Ascending aorta (tissue), 2 donors: Measurements from ENCODE around the gene MBD4. TPM values are rescaled to one million over a fixed set of nuclear protein-coding genes. Genes with fewer than 3 reads are reported as not detected.

Source experiments
- DNase-seq, 2 donors: peaks; one replicate each; pipeline ENCODE4 v3.0.0-alpha.2; 2019; ENCODE audit warnings: low spot score in 2 of 2
- H3K27ac ChIP-seq, 2 donors: fragments of 200-600 bp; sonication (generic); one replicate each; pipeline ENCODE4 v1.5.1; 2016 to 2017; ENCODE audit warnings: mild to moderate bottlenecking in 1 of 2
- H3K27me3 ChIP-seq: fragments of 200-600 bp; sonication (generic); one replicate; pipeline ENCODE4 v1.5.1; 2017
- H3K36me3 ChIP-seq, 2 donors: fragments of 200-600 bp; sonication (generic); one replicate each; pipeline ENCODE4 v1.5.1; 2016
- H3K4me1 ChIP-seq, 2 donors: fragments of 200-600 bp; sonication (generic); one replicate each; pipeline ENCODE4 v1.5.1; 2016 to 2017; ENCODE audit warnings: mild to moderate bottlenecking in 1 of 2
- H3K4me3 ChIP-seq, 2 donors: fragments of 200-600 bp; sonication (generic); one replicate each; pipeline ENCODE4 v1.5.1; 2016 to 2017; ENCODE audit warnings: mild to moderate bottlenecking in 1 of 2
- H3K9me3 ChIP-seq, 2 donors: fragments of 200-600 bp; sonication (generic); one replicate each; pipeline ENCODE4 v1.5.1; 2016
- CTCF ChIP-seq, 3 experiments: fragments of 200-600 bp in 2 of 3; fragments of 450-650 bp in 1 of 3; sonication (generic) in 2 of 3; IDR thresholded peaks; one replicate each; pipeline ENCODE4 v1.5.1; 2016 to 2019; ENCODE audit warnings: antibody characterized with exemption in 3 of 3, mild to moderate bottlenecking in 1 of 3, moderate library complexity in 1 of 3
- intact Hi-C: fragments of 100-400 bp; cut with DNase I; formaldehyde crosslinking; loops from one replicate; pipeline ENCODE4 v1.15.1; 2023
- total RNA-seq: library from RNA; depleted of rRNA; stranded (reverse); fragments of >200 nt; gene quantifications from one replicate; pipeline ENCODE4 v1.1.0, GENCODE V29; 2016

MBD4 gene
- total RNA-seq, 1 donor from 2014 or later: 57.6 TPM

- Histone ChIP-seq H3K36me3 (peaks cover 10 to 51% of the 10 kb centered on the region in 2 donors), H3K9me3 (no peaks in the 10 kb centered on the region), H3K27ac (no peak overlapping the region), H3K4me1 (no peaks in the 10 kb centered on the region), H3K27me3 (no peaks in the 10 kb centered on the region), H3K4me3 (no peak overlapping the region)
- DNase-seq: no peak
- intact Hi-C loops: no loop called here
- TF ChIP-seq CTCF (IDR thresholded peaks at IDR 0.05): no peak
Observed at GRCh38 chr3:129461022-129461421, 21.3 kb upstream of the MBD4 start.

- peaks cover 10 to 53% of the 10 kb centered on the region in 2 donors for H3K36me3 ChIP-seq
- no peak overlapping the region for H3K27ac ChIP-seq
- H3K9me3 ChIP-seq: no peaks in the 10 kb centered on the region
- H3K4me1 ChIP-seq: no peaks in the 10 kb centered on the region
- TF ChIP-seq CTCF (IDR thresholded peaks at IDR 0.05): no peak
- DNase-seq: no peak
- no peaks in the 10 kb centered on the region for H3K27me3 ChIP-seq
- intact Hi-C loops: no loop called here
- H3K4me3 ChIP-seq: no peak overlapping the region
Observed at GRCh38 chr3:129460572-129460971, 20.8 kb upstream of the MBD4 start.

- no peak for DNase-seq
- intact Hi-C loops: no loop called here
- H3K36me3 ChIP-seq: peaks cover 10 to 57% of the 10 kb centered on the region in 2 donors
- no peaks in the 10 kb centered on the region for H3K4me1 ChIP-seq
- no peak overlapping the region for H3K27ac ChIP-seq
- no peak for TF ChIP-seq CTCF (IDR thresholded peaks at IDR 0.05)
- H3K4me3 ChIP-seq: no peak overlapping the region
- H3K27me3 ChIP-seq: no peaks in the 10 kb centered on the region
- no peaks in the 10 kb centered on the region for H3K9me3 ChIP-seq
Observed at GRCh38 chr3:129460155-129460554, 20.4 kb upstream of the MBD4 start.

- Histone ChIP-seq H3K9me3 (no peaks in the 10 kb centered on the region), H3K27me3 (no peaks in the 10 kb centered on the region), H3K36me3 (peaks cover 8 to 37% of the 10 kb centered on the region in 2 donors), H3K4me3 (no peak overlapping the region), H3K4me1 (no peaks in the 10 kb centered on the region), H3K27ac (no peak overlapping the region)
- TF ChIP-seq CTCF (IDR thresholded peaks at IDR 0.05): no peak
- intact Hi-C loops: no loop called here
- DNase-seq: no peak
Observed at GRCh38 chr3:129453732-129454131, 14.0 kb upstream of the MBD4 start.

GRCh38 chr3:129449279-129450115 is 9.7 kb upstream of the MBD4 start:
- no peak overlapping the region for H3K4me3 ChIP-seq
- peaks cover 4 to 14% of the 10 kb centered on the region in 2 donors for H3K36me3 ChIP-seq
- no peaks in the 10 kb centered on the region for H3K9me3 ChIP-seq
- no peaks in the 10 kb centered on the region for H3K27me3 ChIP-seq
- DNase-seq: no peak
- intact Hi-C loops: no loop called here
- H3K27ac ChIP-seq: peak overlapping the region in 1 of 2 donors; percentile 21
- H3K4me1 ChIP-seq: peaks cover 0 to 6% of the 10 kb centered on the region in 2 donors
- TF ChIP-seq CTCF (IDR thresholded peaks at IDR 0.05): no peak
